Panc1 (cell line): Measurements from ENCODE around the gene RARB. TPM values are rescaled to one million over a fixed set of nuclear protein-coding genes. Genes with fewer than 3 reads are reported as not detected.

ENCODE experiments used
- ATAC-seq: fragments of 200-7000 bp; cut with Tn5 transposase; 2 replicates; pipeline ENCODE4 v1.9.1; 2020; ENCODE audit warnings: mild to moderate bottlenecking, moderate library complexity
- BruUV-seq: library from RNA; stranded (reverse); fragments of 400-500 nt; replicated peaks from 2 replicates; lab custom pipeline; 2021; lab: Mats Ljungman, UMichigan
- CTCF ChIA-PET: fragments of 300-600 bp; sonication (Branson Sonifier 250); formaldehyde crosslinking; loops from one replicate; lab custom pipeline; 2022; ENCODE audit warnings: antibody characterized with exemption; lab: Charles Lee
- POLR2A ChIA-PET: fragments of 300-600 bp; sonication (Branson Sonifier 250); formaldehyde crosslinking; loops from one replicate; lab custom pipeline; 2022; ENCODE audit warnings: antibody characterized with exemption; lab: Charles Lee
- DNase-seq: peaks from one replicate; pipeline ENCODE4 v3.0.0-alpha.2; 2010; ENCODE audit warnings: low read depth, low spot score
- H3K27ac ChIP-seq: 2 replicates; pipeline ENCODE4 v1.5.1; 2011; ENCODE audit warnings: mild to moderate bottlenecking, low read length, inconsistent platforms
- H3K27me3 ChIP-seq: fragments of 200-500 bp; sonication (Bioruptor generic); 2 replicates; pipeline ENCODE4 v1.6.0; 2014; ENCODE audit warnings: low read length, inconsistent platforms; ENCODE audit not compliant: control insufficient read depth, insufficient read depth
- H3K36me3 ChIP-seq: fragments of 200-500 bp; sonication (Bioruptor generic); 2 replicates; pipeline ENCODE4 v1.5.1; 2014; ENCODE audit warnings: inconsistent platforms, mild to moderate bottlenecking, low read length, moderate library complexity; ENCODE audit not compliant: control insufficient read depth, insufficient read depth
- H3K4me1 ChIP-seq: 2 replicates; pipeline ENCODE4 v1.5.1; 2011; ENCODE audit warnings: inconsistent platforms, mild to moderate bottlenecking, low read length, moderate library complexity; ENCODE audit not compliant: control insufficient read depth, insufficient read depth
- H3K4me3 ChIP-seq, 2 experiments: 2 replicates each; pipeline ENCODE4 v1.5.1; 2011 to 2012; ENCODE audit warnings: low read depth in 2 of 2, low read length in 2 of 2, mild to moderate bottlenecking in 2 of 2, inconsistent platforms in 1 of 2, moderate library complexity in 1 of 2
- H3K9me3 ChIP-seq: fragments of 200-500 bp; sonication (Bioruptor generic); 2 replicates; pipeline ENCODE4 v1.5.1; 2014; ENCODE audit warnings: low read depth, mild to moderate bottlenecking, inconsistent platforms, low read length, moderate library complexity; ENCODE audit not compliant: control insufficient read depth, insufficient read depth
- POLR2AphosphoS5 ChIP-seq: IDR thresholded peaks from 2 replicates; pipeline ENCODE4 v1.6.1; 2012; ENCODE audit warnings: mild to moderate bottlenecking, low read depth, low read length, moderate library complexity
- SIN3A ChIP-seq: IDR thresholded peaks from 2 replicates; pipeline ENCODE4 v1.6.1; 2012; ENCODE audit warnings: low read depth, mild to moderate bottlenecking, low read length, moderate library complexity, borderline replicate concordance; ENCODE audit not compliant: insufficient read depth
- TCF7L2 ChIP-seq: IDR thresholded peaks from 2 replicates; pipeline ENCODE4 v1.6.1; 2011; ENCODE audit warnings: mild to moderate bottlenecking, low read depth, low read length, inconsistent platforms
- in situ Hi-C: cut with HindIII; loops from 2 replicates; pipeline ENCODE4 v1.10.0; 2016; ENCODE audit warnings: low sequenced_read_pairs, low pct_unique_long_range_greater_than_20kb
- intact Hi-C: fragments of 100-400 bp; cut with micrococcal nuclease; formaldehyde crosslinking; loops from one replicate; pipeline ENCODE4 v1.10.0; 2022; ENCODE audit not compliant: unreplicated experiment
- total RNA-seq: library from RNA; stranded (reverse); gene quantifications from one replicate; pipeline ENCODE4 v1.2.1, GENCODE V29; 2021; ENCODE audit not compliant: unreplicated experiment
- TF ChIP-seq, protein P1 (sequence below): fragments of 450-650 bp; IDR thresholded peaks from 2 replicates; pipeline ENCODE4 v1.5.1; 2017; ENCODE audit warnings: mild to moderate bottlenecking
- TF ChIP-seq, protein P2 (sequence below), 2 experiments: IDR thresholded peaks; 2 replicates each; pipeline ENCODE4 v1.6.1; 2011 to 2012; ENCODE audit warnings: low read depth in 2 of 2, control low read depth in 1 of 2, low read length in 1 of 2, mild to moderate bottlenecking in 1 of 2, moderate library complexity in 1 of 2; ENCODE audit not compliant: insufficient read depth in 1 of 2

RARB gene
- total RNA-seq, 1 experiment from 2014 or later: not detected

DNA sequence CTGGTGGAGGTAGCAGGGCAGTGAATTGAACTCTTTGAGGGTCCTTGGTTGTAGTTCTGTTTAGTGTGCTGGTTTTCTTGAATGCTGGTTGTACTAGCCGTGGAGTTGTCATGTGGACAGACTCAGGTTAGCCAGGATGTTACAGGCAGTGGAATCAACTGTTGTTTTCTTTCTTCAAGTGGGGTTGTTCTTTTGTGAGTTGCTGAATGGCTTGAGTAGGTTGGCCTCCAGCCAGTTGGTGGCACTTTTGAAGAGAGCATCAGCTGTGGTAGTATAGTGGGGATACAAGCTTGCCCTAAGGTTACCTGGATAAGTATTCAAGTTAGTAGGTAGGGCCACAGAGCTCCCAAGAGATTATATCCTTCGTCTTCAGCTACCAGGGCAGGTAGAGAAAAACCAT, 31.8 kb upstream of the RARB start:
- Histone ChIP-seq H3K27ac (no peak overlapping the region), H3K27me3 (no peaks in the 10 kb centered on the region), H3K36me3 (no peaks in the 10 kb centered on the region), H3K4me3 (no peak overlapping the region), H3K4me1 (no peaks in the 10 kb centered on the region), H3K9me3 (no peaks in the 10 kb centered on the region)
- no TSS peak for BruUV-seq
- no peak for TF ChIP-seq TCF7L2
- TF ChIP-seq SIN3A: no peak
- no peak for TF ChIP-seq POLR2AphosphoS5
- TF ChIP-seq, protein P1, sequence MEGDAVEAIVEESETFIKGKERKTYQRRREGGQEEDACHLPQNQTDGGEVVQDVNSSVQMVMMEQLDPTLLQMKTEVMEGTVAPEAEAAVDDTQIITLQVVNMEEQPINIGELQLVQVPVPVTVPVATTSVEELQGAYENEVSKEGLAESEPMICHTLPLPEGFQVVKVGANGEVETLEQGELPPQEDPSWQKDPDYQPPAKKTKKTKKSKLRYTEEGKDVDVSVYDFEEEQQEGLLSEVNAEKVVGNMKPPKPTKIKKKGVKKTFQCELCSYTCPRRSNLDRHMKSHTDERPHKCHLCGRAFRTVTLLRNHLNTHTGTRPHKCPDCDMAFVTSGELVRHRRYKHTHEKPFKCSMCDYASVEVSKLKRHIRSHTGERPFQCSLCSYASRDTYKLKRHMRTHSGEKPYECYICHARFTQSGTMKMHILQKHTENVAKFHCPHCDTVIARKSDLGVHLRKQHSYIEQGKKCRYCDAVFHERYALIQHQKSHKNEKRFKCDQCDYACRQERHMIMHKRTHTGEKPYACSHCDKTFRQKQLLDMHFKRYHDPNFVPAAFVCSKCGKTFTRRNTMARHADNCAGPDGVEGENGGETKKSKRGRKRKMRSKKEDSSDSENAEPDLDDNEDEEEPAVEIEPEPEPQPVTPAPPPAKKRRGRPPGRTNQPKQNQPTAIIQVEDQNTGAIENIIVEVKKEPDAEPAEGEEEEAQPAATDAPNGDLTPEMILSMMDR: no peak
- intact Hi-C loops (no loop called here), in situ Hi-C loops (no loop called here)
- DNase-seq (no peak), ATAC-seq (no peak)
- ChIA-PET CTCF (no interaction called here), POLR2A (no interaction called here)

DNA sequence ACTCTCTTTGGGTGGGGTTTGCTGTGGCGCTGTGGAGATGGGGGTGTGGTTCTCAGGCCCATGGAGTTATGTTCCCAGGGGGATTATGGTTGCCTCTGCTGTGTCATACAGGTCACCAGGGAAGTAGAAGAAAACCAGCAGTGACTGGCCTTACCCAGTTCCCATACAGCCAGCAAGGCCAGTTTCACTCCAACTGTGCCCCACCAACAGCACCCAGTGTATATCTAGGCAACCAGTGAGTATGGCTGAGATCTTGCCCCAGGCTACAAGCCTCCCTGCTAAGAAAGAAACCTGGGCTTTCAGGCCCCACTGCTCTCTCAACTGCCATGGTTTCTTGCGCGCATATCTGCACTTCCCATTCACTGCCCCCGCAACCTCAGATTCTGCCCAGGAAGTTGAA, 31.4 kb upstream of the RARB start:
- ChIA-PET POLR2A (no interaction called here), CTCF (no interaction called here)
- ATAC-seq (no peak), DNase-seq (no peak)
- TF ChIP-seq POLR2AphosphoS5 (no peak), SIN3A (no peak), TCF7L2 (no peak)
- TF ChIP-seq, protein P2, sequence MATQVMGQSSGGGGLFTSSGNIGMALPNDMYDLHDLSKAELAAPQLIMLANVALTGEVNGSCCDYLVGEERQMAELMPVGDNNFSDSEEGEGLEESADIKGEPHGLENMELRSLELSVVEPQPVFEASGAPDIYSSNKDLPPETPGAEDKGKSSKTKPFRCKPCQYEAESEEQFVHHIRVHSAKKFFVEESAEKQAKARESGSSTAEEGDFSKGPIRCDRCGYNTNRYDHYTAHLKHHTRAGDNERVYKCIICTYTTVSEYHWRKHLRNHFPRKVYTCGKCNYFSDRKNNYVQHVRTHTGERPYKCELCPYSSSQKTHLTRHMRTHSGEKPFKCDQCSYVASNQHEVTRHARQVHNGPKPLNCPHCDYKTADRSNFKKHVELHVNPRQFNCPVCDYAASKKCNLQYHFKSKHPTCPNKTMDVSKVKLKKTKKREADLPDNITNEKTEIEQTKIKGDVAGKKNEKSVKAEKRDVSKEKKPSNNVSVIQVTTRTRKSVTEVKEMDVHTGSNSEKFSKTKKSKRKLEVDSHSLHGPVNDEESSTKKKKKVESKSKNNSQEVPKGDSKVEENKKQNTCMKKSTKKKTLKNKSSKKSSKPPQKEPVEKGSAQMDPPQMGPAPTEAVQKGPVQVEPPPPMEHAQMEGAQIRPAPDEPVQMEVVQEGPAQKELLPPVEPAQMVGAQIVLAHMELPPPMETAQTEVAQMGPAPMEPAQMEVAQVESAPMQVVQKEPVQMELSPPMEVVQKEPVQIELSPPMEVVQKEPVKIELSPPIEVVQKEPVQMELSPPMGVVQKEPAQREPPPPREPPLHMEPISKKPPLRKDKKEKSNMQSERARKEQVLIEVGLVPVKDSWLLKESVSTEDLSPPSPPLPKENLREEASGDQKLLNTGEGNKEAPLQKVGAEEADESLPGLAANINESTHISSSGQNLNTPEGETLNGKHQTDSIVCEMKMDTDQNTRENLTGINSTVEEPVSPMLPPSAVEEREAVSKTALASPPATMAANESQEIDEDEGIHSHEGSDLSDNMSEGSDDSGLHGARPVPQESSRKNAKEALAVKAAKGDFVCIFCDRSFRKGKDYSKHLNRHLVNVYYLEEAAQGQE (IDR thresholded peaks at IDR 0.05; ENCODE audit: insufficient read depth in 1 of 2, low read depth in 2 of 2, low read length in 1 of 2): no peak
- TF ChIP-seq, protein P1: no peak
- H3K4me3 ChIP-seq: no peak overlapping the region
- H3K27me3 ChIP-seq: no peaks in the 10 kb centered on the region
- in situ Hi-C loops: no loop called here
- BruUV-seq: no TSS peak
- H3K36me3 ChIP-seq: no peaks in the 10 kb centered on the region
- H3K4me1 ChIP-seq: no peaks in the 10 kb centered on the region
- H3K9me3 ChIP-seq: no peaks in the 10 kb centered on the region
- intact Hi-C loops: no loop called here
- H3K27ac ChIP-seq: no peak overlapping the region
